Thyroid gland (tissue), 4 donors: Measurements from ENCODE around the gene GDPD1. TPM values are rescaled to one million over a fixed set of nuclear protein-coding genes. Genes with fewer than 3 reads are reported as not detected.
"Not testable (repeated sequence)": the region's sequence is repeated elsewhere in the genome, so short reads cannot be mapped to it uniquely, and the experiment has no call there.

Source experiments
- DNase-seq, 2 donors: peaks; one replicate each; pipeline ENCODE4 v3.0.0-alpha.2; 2019
- H3K27ac ChIP-seq, 3 donors: fragments of 200-600 bp; sonication (generic); 1 replicate in 2 of 3; 2 replicates in 1 of 3; pipeline ENCODE4 v1.5.1; 2016 to 2019; ENCODE audit warnings: mild to moderate bottlenecking in 1 of 3, moderate library complexity in 1 of 3
- H3K27me3 ChIP-seq: fragments of 200-600 bp; sonication (generic); one replicate; pipeline ENCODE4 v1.5.1; 2019
- H3K36me3 ChIP-seq, 2 donors: fragments of 200-600 bp; sonication (generic); one replicate each; pipeline ENCODE4 v1.5.1; 2016 to 2019
- H3K4me1 ChIP-seq, 2 donors: fragments of 200-600 bp; sonication (generic); one replicate each; pipeline ENCODE4 v1.5.1; 2017 to 2019
- H3K4me3 ChIP-seq, 3 donors: fragments of 200-600 bp; sonication (generic); replicated peaks in 1 of 3; 1 replicate in 2 of 3; 2 replicates in 1 of 3; pipeline ENCODE4 v1.5.1; 2016; ENCODE audit warnings: mild to moderate bottlenecking in 1 of 3
- H3K9me3 ChIP-seq: fragments of 200-600 bp; sonication (generic); one replicate; pipeline ENCODE4 v1.5.1; 2017
- POLR2A ChIP-seq, 2 donors: fragments of 450-650 bp; IDR thresholded peaks; one replicate each; pipeline ENCODE4 v1.6.1; 2017; ENCODE audit warnings: antibody characterized with exemption in 2 of 2, mild to moderate bottlenecking in 2 of 2, moderate library complexity in 1 of 2
- WGBS, 2 donors: methylation state at CpG; one replicate each; pipeline ENCODE4 v1.1.5; 2017; 5-methylcytosine and 5-hydroxymethylcytosine counted together
- intact Hi-C: fragments of 100-400 bp; cut with DNase I; formaldehyde crosslinking; loops from one replicate; pipeline ENCODE4 v1.15.1; 2023
- total RNA-seq, 4 donors: library from RNA; depleted of rRNA; stranded (reverse); fragments of >200 nt; gene quantifications; one replicate each; pipeline ENCODE4 v1.2.3, GENCODE V29; 2016
- TF ChIP-seq, protein P1 (sequence below), 6 experiments: fragments of 200-600 bp in 3 of 6; fragments of 450-650 bp in 3 of 6; sonication (generic) in 3 of 6; IDR thresholded peaks; one replicate each; pipeline ENCODE4 v1.5.1; 2016 to 2019; ENCODE audit warnings: antibody characterized with exemption in 6 of 6, mild to moderate bottlenecking in 2 of 6, inconsistent platforms in 1 of 6, moderate library complexity in 1 of 6

The GDPD1 gene
- total RNA-seq, 4 donors from 2014 or later = 1.0 to 3.7 (median 3.5) TPM

DNA sequence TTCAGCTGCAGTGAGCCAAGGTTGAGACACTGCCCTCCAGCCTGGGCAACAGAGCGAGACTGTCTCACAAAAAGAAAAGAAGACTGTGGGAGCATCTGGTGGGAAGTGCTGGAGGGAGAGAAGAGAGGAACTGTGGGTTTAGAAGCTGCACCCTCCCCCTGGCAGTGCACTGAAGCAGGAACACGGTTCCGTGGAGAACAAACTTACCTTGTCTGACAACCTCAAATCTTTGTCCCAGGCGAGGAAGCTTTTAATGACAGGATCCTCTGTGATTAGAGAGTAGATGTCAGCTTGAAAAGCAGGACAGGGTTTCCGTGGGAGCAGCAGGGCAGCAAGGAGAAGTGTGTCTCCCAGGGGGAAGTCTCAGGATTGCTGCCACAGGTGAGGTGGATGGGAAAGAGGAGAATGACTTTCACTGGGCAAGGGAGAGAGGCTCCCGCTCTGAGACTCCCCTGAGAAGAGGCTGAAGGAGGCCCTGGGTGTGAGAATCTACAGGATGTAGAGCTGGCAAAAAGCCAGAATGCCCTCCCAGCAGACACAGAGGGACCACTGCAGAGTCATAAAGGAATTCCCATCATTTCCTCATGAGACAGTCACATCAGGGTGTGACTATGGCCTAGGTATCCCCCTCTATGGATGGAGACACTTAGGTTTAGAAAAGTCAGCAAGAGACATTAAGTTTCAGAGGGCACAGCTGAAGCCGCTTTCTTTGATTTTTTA is 41.9 kb upstream of the GDPD1 start:
- H3K36me3 ChIP-seq = no peaks in the 10 kb centered on the region

DNA sequence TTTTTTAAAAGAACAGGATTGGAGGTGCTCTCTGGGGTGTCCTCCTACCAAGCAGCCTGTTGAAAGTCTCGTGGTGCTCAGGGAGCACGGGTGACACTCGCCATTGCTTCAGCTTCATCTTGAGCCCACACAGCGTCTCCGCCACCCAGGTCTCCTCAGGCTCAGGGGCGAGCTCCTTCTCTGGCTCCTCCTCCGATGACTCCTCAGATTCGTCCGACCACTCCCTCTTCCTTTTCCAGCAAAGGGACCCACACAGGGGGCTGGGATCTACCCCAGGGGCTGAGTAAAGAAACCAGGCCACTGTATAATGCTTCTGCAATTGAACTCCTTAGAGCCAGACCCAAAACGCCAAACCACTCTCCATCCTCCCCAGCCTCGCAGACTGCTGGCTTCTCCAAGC is 40.7 kb upstream of the GDPD1 start:
- H3K4me3 ChIP-seq, H3K27ac ChIP-seq, intact Hi-C loops, H3K27me3 ChIP-seq, DNase-seq, H3K36me3 ChIP-seq, H3K4me1 ChIP-seq, H3K9me3 ChIP-seq: not testable (repeated sequence)
- 93 to 95% methylated on average over 11 of the region's 11 CpGs for WGBS, 2 donors

More for the DNA sequence above, 41.9 kb upstream of the GDPD1 start:
- DNase-seq = no peak
- Histone ChIP-seq H3K27ac (no peak overlapping the region), H3K4me1 (no peaks in the 10 kb centered on the region), H3K27me3 (no peaks in the 10 kb centered on the region), H3K4me3 (no peak overlapping the region), H3K9me3 (no peaks in the 10 kb centered on the region)
- intact Hi-C loops = no loop called here
- no peak for TF ChIP-seq POLR2A (IDR thresholded peaks at IDR 0.05)
- TF ChIP-seq, protein P1, sequence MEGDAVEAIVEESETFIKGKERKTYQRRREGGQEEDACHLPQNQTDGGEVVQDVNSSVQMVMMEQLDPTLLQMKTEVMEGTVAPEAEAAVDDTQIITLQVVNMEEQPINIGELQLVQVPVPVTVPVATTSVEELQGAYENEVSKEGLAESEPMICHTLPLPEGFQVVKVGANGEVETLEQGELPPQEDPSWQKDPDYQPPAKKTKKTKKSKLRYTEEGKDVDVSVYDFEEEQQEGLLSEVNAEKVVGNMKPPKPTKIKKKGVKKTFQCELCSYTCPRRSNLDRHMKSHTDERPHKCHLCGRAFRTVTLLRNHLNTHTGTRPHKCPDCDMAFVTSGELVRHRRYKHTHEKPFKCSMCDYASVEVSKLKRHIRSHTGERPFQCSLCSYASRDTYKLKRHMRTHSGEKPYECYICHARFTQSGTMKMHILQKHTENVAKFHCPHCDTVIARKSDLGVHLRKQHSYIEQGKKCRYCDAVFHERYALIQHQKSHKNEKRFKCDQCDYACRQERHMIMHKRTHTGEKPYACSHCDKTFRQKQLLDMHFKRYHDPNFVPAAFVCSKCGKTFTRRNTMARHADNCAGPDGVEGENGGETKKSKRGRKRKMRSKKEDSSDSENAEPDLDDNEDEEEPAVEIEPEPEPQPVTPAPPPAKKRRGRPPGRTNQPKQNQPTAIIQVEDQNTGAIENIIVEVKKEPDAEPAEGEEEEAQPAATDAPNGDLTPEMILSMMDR (IDR thresholded peaks at IDR 0.05) = no peak
- 71% methylated on average over 7 of the region's 7 CpGs for WGBS, 2 donors

DNA sequence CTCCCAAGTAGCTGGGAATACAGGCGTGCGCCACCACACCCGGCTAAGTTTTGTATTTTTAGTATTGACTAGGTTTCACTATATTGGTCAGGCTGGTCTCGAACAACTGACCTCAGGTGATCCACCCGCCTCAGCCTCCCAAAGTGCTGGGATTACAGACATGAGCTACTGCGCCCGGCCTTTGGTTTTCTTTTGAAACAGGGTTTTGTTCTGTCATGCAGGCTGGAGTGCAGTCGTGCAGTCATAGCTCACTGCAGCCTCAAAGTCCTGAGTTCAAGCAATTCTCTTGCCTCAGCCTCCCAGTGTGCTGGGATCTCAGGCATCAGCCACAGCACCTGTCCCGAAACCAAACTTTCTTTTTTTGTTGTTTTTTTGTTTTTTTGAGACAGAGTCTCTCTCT is 39.7 kb upstream of the GDPD1 start:
- no peak for TF ChIP-seq POLR2A (IDR thresholded peaks at IDR 0.05)
- TF ChIP-seq, protein P1 (IDR thresholded peaks at IDR 0.05) = no peak
- no peak overlapping the region for H3K4me3 ChIP-seq
- no peak for DNase-seq
- no peaks in the 10 kb centered on the region for H3K4me1 ChIP-seq
- intact Hi-C loops = no loop called here
- no peaks in the 10 kb centered on the region for H3K36me3 ChIP-seq
- WGBS, 2 donors = 97% methylated on average over 9 of the region's 9 CpGs
- H3K27me3 ChIP-seq = no peaks in the 10 kb centered on the region
- H3K27ac ChIP-seq = no peak overlapping the region
- H3K9me3 ChIP-seq = no peaks in the 10 kb centered on the region

DNA sequence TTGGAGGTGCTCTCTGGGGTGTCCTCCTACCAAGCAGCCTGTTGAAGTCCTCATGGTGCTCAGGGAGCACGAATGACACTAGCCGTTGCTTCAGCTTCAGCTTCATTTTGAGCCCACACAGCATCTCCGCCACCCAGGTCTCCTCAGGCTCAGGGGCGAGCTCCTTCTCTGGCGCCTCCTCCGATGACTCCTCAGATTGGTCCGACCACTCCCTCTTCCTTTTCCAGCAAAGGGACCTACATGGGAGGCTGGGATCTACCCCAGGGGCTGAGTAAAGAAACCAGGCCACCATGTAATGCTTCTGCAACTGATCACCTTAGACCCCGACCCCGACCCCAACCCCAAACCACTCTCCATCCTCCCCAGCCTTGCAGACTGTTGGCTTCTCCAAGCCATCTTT is 38.8 kb upstream of the GDPD1 start:
- intact Hi-C loops = no loop called here
- H3K4me1 ChIP-seq = no peaks in the 10 kb centered on the region
- DNase-seq = no peak
- no peaks in the 10 kb centered on the region for H3K27me3 ChIP-seq
- no peaks in the 10 kb centered on the region for H3K36me3 ChIP-seq
- H3K27ac ChIP-seq = no peak overlapping the region
- WGBS, 2 donors = 98 to 99% methylated on average over 9 of the region's 9 CpGs
- H3K9me3 ChIP-seq = no peaks in the 10 kb centered on the region
- H3K4me3 ChIP-seq = no peak overlapping the region
- TF ChIP-seq, protein P1 (IDR thresholded peaks at IDR 0.05) = no peak
- TF ChIP-seq POLR2A (IDR thresholded peaks at IDR 0.05) = no peak

DNA sequence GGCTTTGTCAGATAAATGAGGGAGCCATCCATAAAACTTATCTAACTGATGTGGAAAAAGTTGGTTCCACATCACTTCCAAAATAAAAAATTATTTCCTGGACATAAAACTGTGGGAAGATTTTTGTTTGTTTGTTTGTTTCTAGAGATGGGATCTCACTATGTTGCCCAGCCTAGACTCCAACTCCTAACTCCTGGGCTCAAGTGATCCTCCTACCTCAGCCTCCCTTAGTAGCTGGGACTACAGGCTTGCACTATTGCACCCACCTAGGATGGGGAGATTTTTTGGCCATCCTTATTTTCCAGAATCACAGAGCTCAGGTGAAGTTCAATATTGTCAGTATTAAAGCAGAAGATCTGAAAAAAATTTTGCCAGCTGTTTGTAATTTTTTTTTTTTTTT is 34.3 kb upstream of the GDPD1 start:
- DNase-seq = no peak
- no peaks in the 10 kb centered on the region for H3K9me3 ChIP-seq
- intact Hi-C loops = no loop called here

More for the DNA sequence above, 34.3 kb upstream of the GDPD1 start:
- TF ChIP-seq, protein P1 (IDR thresholded peaks at IDR 0.05) = no peak
- Histone ChIP-seq H3K27me3 (no peaks in the 10 kb centered on the region), H3K4me3 (no peak overlapping the region), H3K4me1 (no peaks in the 10 kb centered on the region), H3K36me3 (no peaks in the 10 kb centered on the region), H3K27ac (no peak overlapping the region)
